Measurements from ENCODE around the gene DOCK2. TPM values are rescaled to one million over a fixed set of nuclear protein-coding genes. Genes with fewer than 3 reads are reported as not detected.

Gene DOCK2
- total and polyA plus RNA-seq, 8 donors, result 0.73 to 15.6 (median 1.7) TPM

DNA sequence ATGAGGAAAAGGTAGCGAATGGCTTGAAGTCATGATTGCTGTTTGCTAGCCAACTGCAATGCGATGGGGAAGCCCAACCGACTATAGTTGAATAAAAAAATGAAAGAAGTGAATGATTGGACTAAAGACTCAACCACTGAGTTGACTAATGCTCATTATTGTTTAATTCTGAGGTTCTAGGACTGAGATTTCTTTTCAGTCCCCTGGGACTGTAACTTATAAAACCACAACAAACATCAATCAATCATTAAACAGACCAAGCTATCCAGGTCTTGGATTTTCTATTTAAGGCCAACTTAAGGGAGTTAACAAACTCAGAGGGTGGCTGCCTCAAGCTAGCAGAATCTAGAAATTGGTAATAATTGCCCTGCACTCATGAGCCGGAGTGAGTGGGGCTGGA lies 154.2 kb downstream of the DOCK2 start:
- no peaks in the 10 kb centered on the region for H3K36me3 ChIP-seq
- H3K27ac ChIP-seq, result no peak overlapping the region
- DNase-seq (no peak), FAIRE-seq (no peak), ATAC-seq (no peak)
- H3K27me3 ChIP-seq, result no peaks in the 10 kb centered on the region
- H3K9me3 ChIP-seq, result no peaks in the 10 kb centered on the region
- WGBS, 2 donors, result 62 to 64% methylated on average over 4 of the region's 4 CpGs
- H3K4me1 ChIP-seq, result no peaks in the 10 kb centered on the region
- H3K4me3 ChIP-seq, result no peak overlapping the region
- intact Hi-C loops (cut with DNase I), result no loop called here
- TF ChIP-seq, protein P1, sequence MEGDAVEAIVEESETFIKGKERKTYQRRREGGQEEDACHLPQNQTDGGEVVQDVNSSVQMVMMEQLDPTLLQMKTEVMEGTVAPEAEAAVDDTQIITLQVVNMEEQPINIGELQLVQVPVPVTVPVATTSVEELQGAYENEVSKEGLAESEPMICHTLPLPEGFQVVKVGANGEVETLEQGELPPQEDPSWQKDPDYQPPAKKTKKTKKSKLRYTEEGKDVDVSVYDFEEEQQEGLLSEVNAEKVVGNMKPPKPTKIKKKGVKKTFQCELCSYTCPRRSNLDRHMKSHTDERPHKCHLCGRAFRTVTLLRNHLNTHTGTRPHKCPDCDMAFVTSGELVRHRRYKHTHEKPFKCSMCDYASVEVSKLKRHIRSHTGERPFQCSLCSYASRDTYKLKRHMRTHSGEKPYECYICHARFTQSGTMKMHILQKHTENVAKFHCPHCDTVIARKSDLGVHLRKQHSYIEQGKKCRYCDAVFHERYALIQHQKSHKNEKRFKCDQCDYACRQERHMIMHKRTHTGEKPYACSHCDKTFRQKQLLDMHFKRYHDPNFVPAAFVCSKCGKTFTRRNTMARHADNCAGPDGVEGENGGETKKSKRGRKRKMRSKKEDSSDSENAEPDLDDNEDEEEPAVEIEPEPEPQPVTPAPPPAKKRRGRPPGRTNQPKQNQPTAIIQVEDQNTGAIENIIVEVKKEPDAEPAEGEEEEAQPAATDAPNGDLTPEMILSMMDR (IDR thresholded peaks at IDR 0.05), result no peak

DNA sequence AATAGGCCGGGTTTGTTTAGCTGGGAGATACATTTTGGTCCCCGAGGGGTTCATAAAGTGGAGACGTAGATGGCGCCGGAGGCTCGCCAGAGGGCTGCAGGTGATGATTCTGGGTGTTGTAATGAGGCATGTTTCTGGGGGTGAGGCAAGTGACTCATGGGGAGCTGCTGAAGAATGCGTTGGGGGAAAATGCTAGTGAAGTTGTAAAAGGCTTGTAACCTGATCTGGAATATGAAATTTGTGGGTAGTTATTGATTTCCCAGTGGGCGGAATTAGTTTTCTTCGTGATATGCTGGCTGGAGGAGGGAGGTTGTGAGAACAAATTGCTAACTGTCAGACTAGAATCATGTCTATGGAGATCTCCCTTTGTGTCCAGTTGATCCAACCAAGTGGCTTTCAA lies 158.3 kb downstream of the DOCK2 start:
- 63 to 65% methylated on average over 9 of the region's 9 CpGs for WGBS, 2 donors
- FAIRE-seq (no peak), ATAC-seq (no peak), DNase-seq (no peak)
- no peaks in the 10 kb centered on the region for H3K27me3 ChIP-seq
- TF ChIP-seq, protein P1 (IDR thresholded peaks at IDR 0.05), result no peak
- no peaks in the 10 kb centered on the region for H3K36me3 ChIP-seq
- no peaks in the 10 kb centered on the region for H3K9me3 ChIP-seq
- H3K27ac ChIP-seq, result no peak overlapping the region
- H3K4me3 ChIP-seq, result no peak overlapping the region
- no peaks in the 10 kb centered on the region for H3K4me1 ChIP-seq
- intact Hi-C loops (cut with DNase I), result no loop called here

DNA sequence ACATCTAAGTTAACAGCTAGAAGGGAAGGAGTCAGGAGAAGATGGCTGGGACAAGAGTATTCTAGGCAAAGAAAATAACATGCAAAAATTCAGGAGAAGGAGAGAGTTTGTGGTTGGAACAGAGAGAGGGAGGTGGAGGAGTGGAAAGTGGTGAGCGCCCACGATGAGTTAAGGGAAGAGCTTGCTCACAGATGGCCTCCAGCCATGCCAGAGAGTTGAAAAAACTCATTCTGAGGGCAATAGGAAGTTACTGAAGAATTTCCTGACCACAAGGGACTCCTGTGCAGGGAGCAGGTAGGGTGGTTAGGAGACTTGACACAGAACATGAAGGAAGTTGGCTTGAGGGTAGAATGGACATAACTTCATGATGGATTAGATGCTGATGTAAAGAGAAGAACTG lies 159.7 kb downstream of the DOCK2 start:
- WGBS, 2 donors, result 78 to 83% methylated on average over 2 of the region's 2 CpGs

DNA sequence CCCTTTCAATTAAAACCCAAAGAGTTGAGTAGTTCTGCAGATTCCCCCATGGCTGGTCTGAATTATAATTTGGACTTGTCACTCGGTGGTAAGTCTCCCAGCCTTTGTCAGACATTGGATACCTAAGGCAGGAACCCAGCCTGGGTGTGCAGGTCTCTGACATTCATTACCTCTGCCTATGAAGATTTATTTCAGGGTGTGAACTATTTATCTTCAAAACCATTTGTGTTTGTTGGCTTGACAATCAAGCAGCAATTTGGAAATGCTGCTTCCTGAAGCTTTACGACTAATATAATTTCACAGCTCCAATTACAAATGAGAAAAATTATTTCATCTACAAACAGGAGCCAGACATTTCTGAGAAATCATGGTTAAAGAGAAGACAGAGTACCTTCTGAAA lies 160.5 kb downstream of the DOCK2 start:
- FAIRE-seq (no peak), ATAC-seq (no peak), DNase-seq (no peak)
- Histone ChIP-seq H3K36me3 (no peaks in the 10 kb centered on the region), H3K4me3 (no peak overlapping the region), H3K9me3 (no peaks in the 10 kb centered on the region), H3K27ac (no peak overlapping the region), H3K27me3 (no peaks in the 10 kb centered on the region), H3K4me1 (no peaks in the 10 kb centered on the region)
- TF ChIP-seq, protein P1 (IDR thresholded peaks at IDR 0.05), result no peak
- intact Hi-C loops (cut with DNase I), result no loop called here
- WGBS, 2 donors, result 64 to 71% methylated on average over 2 of the region's 2 CpGs

More for the DNA sequence above, 159.7 kb downstream of the DOCK2 start:
- Histone ChIP-seq H3K4me1 (no peaks in the 10 kb centered on the region), H3K27ac (no peak overlapping the region), H3K9me3 (no peaks in the 10 kb centered on the region), H3K36me3 (no peaks in the 10 kb centered on the region), H3K4me3 (no peak overlapping the region), H3K27me3 (no peaks in the 10 kb centered on the region)
- FAIRE-seq (no peak), ATAC-seq (no peak), DNase-seq (no peak)
- intact Hi-C loops (cut with DNase I), result no loop called here
- TF ChIP-seq, protein P1 (IDR thresholded peaks at IDR 0.05), result no peak

DNA sequence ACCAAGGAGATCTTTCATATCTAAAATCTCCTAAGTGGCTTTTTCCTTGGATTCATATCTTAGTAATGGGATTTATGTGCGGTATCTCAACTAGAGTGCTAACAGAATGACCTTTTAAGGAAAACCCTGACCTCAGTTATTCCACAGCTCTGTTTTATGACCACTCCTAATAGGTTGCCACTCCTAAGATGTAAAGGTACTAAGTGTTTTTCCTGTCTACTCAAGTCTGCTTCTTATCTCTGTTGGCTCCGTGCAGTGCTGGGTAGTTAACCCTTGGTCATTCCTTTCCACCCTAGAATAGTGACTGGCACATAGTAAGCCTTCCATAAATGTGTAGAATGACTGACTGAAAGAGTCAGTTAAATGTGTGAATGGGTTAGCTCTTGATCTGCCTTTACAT lies 161.4 kb downstream of the DOCK2 start:
- no peaks in the 10 kb centered on the region for H3K36me3 ChIP-seq
- no peaks in the 10 kb centered on the region for H3K9me3 ChIP-seq
- FAIRE-seq (no peak), DNase-seq (no peak), ATAC-seq (no peak)
- 40 to 42% methylated on average over 2 of the region's 2 CpGs for WGBS, 2 donors
- no peak overlapping the region for H3K4me3 ChIP-seq
- intact Hi-C loops (cut with DNase I), result no loop called here
- H3K27me3 ChIP-seq, result no peaks in the 10 kb centered on the region
- H3K27ac ChIP-seq, result no peak overlapping the region
- no peaks in the 10 kb centered on the region for H3K4me1 ChIP-seq
- TF ChIP-seq, protein P1 (IDR thresholded peaks at IDR 0.05), result no peak
